ENCODE data around the gene MUSK. TPM values are rescaled to one million over a fixed set of nuclear protein-coding genes. Genes with fewer than 3 reads are reported as not detected.
"Not testable (repeated sequence)": the region's sequence is repeated elsewhere in the genome, so short reads cannot be mapped to it uniquely, and the experiment has no call there.

Gene MUSK
- total RNA-seq, 1 experiment from 2014 or later = not detected

- Mint-ChIP-seq H3K4me1 (peaks cover 3% of the 10 kb centered on the region), H3K4me3 (no peak overlapping the region), H3K9me3 (peaks cover 14% of the 10 kb centered on the region), H3K27ac (no peak overlapping the region), H3K27me3 (ENCODE audit: low read depth) (no peaks in the 10 kb centered on the region), H3K36me3 (peaks cover 6% of the 10 kb centered on the region; the same call in 1 of the 2 replicates)
- ChIA-PET POLR2A (interaction anchor here (0.7 kb wide), 1 partner anchor 106 kb away, joined by 6 read pairs; no protein-coding TSS in a partner anchor), CTCF (no interaction called here)
- DNase-seq (ENCODE audit: low spot score) (no peak), ATAC-seq (no peak)
- TF ChIP-seq TEAD1 (CRISPR knock-in tag; IDR thresholded peaks at IDR 0.05) = no peak
- TF ChIP-seq ZBTB43 (CRISPR knock-in tag; IDR thresholded peaks at IDR 0.05) = no peak
Measured at GRCh38 chr9:110820381-110820780, 151.8 kb downstream of the MUSK start.

GRCh38 chr9:110821064-110821463, 152.5 kb downstream of the MUSK start:
- H3K36me3 Mint-ChIP-seq = peaks cover 6% of the 10 kb centered on the region; the same call in 1 of the 2 replicates
- CTCF ChIA-PET = no interaction called here
- POLR2A ChIA-PET = no interaction called here

DNA sequence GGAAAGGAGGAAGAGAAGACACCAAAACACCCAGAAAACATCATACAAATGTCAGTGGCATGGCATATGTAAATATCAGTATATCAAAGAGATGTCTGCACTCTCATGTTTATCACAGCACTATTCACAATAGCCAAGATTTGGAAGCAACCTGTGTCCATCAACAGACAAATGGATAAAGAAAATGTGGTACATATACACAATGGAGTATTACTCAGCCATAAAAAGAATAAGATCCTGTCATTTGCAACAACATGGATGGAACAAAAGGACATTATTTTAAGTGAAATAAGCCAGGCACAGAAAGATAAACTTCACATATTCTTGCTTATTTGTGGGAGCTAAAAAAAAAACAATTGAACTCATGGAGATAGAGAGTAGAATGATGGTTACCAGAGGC, 156.5 kb downstream of the MUSK start:
- DNase-seq (ENCODE audit: low spot score); POLR2A ChIA-PET; H3K27me3 Mint-ChIP-seq (ENCODE audit: low read depth); ATAC-seq; H3K4me3 Mint-ChIP-seq; H3K27ac Mint-ChIP-seq; CTCF ChIA-PET: not testable (repeated sequence)
- peaks cover 25% of the 10 kb centered on the region for H3K9me3 Mint-ChIP-seq
- peaks cover 13% of the 10 kb centered on the region for H3K36me3 Mint-ChIP-seq
- peaks cover 21% of the 10 kb centered on the region for H3K4me1 Mint-ChIP-seq

More at GRCh38 chr9:110821064-110821463, 152.5 kb downstream of the MUSK start:
- H3K27ac Mint-ChIP-seq = no peak overlapping the region
- no peaks in the 10 kb centered on the region for H3K27me3 Mint-ChIP-seq (ENCODE audit: low read depth)
- no peak overlapping the region for H3K4me3 Mint-ChIP-seq
- no peak for TF ChIP-seq JAZF1 (CRISPR knock-in tag; IDR thresholded peaks at IDR 0.05)
- peaks cover 14% of the 10 kb centered on the region for H3K9me3 Mint-ChIP-seq
- H3K4me1 Mint-ChIP-seq = peaks cover 8% of the 10 kb centered on the region
- no peak for ATAC-seq
- no peak for DNase-seq (ENCODE audit: low spot score)

DNA sequence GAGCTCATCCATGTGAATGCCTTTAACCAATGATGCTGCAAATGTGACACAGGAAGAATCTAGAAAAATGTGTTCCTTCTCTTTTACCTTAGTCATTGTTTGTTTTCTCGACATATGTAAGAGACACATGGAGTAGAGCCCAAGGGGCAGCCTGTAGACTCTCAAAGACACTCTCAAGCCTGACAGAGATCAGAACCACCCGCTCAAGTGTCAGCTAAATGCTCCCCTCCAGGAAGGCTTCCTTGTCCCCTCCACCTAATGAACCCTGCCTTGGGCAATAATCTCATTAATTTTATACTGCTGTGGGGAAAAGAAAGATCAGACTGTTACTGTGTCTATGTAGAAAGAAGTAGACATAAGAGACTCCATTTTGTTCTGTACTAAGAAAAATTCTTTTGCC, 157.4 kb downstream of the MUSK start:
- TF ChIP-seq NR3C1 (CRISPR knock-in tag; conservative IDR thresholded peaks at IDR 0.05; ENCODE audit: low read depth) (no peak), ZNF317 (CRISPR knock-in tag; IDR thresholded peaks at IDR 0.05; ENCODE audit: borderline replicate concordance, low read depth) (no peak), ZNF138 (CRISPR knock-in tag; conservative IDR thresholded peaks at IDR 0.05) (no peak), TCF7 (CRISPR knock-in tag; IDR thresholded peaks at IDR 0.05; ENCODE audit: low read depth) (no peak), GTF2I (CRISPR knock-in tag; conservative IDR thresholded peaks at IDR 0.05) (no peak), HMGA2 (CRISPR knock-in tag; IDR thresholded peaks at IDR 0.05) (no peak), ZNF281 (CRISPR knock-in tag; IDR thresholded peaks at IDR 0.05) (no peak), TEAD1 (CRISPR knock-in tag; IDR thresholded peaks at IDR 0.05) (no peak), E2F1 (CRISPR knock-in tag; IDR thresholded peaks at IDR 0.05) (no peak), MLX (CRISPR knock-in tag; IDR thresholded peaks at IDR 0.05) (no peak), GABPB1 (CRISPR knock-in tag; IDR thresholded peaks at IDR 0.05) (no peak), ZNF396 (CRISPR knock-in tag; IDR thresholded peaks at IDR 0.05; ENCODE audit: borderline replicate concordance) (no peak), PRRX2 (CRISPR knock-in tag; IDR thresholded peaks at IDR 0.05) (no peak), FOXK1 (CRISPR knock-in tag; IDR thresholded peaks at IDR 0.05) (no peak), CBFB (CRISPR knock-in tag; IDR thresholded peaks at IDR 0.05; ENCODE audit: low read depth) (no peak), ZNF121 (CRISPR knock-in tag; IDR thresholded peaks at IDR 0.05) (no peak)
- TF ChIP-seq, protein P1, sequence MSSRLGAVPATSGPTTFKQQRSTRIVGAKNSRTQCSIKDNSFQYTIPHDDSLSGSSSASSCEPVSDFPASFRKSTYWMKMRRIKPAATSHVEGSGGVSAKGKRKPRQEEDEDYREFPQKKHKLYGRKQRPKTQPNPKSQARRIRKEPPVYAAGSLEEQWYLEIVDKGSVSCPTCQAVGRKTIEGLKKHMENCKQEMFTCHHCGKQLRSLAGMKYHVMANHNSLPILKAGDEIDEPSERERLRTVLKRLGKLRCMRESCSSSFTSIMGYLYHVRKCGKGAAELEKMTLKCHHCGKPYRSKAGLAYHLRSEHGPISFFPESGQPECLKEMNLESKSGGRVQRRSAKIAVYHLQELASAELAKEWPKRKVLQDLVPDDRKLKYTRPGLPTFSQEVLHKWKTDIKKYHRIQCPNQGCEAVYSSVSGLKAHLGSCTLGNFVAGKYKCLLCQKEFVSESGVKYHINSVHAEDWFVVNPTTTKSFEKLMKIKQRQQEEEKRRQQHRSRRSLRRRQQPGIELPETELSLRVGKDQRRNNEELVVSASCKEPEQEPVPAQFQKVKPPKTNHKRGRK (CRISPR knock-in tag; IDR thresholded peaks at IDR 0.05; ENCODE audit: borderline replicate concordance) = no peak
- TF ChIP-seq, protein P2, sequence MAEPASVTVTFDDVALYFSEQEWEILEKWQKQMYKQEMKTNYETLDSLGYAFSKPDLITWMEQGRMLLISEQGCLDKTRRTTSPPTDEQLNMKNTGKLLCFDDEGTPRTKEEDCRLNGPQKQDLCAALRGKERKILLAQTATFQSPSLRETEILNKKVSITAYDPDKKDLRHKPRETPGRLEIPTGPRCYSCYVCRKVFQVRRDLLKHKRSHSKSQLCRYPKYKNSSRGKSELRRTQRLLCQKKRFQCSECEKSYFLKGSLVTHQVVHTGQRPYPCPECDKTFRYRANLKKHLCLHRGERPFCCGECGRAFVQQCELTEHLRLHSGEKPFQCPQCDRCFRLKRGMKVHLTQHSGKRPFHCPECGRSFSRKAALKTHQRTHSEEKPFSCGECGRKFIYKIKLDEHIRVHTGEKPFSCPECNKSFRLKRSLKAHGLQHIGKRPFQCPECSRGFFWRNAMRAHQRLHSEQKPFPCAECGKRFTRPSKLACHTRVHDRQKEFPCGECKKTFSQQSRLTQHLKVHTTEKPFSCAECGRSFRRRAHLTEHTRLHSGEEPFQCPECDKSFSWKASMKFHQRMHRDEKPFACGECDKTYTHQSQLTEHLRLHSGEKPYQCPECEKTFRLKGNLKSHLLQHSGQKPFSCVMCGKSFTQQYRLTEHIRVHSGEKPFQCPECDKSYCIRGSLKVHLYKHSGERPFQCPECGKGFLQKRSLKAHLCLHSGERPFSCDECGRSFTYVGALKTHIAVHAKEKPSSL (CRISPR knock-in tag; conservative IDR thresholded peaks at IDR 0.05) = no peak
- H3K4me1 Mint-ChIP-seq = peaks cover 21% of the 10 kb centered on the region
- H3K9me3 Mint-ChIP-seq = peaks cover 25% of the 10 kb centered on the region
- no peaks in the 10 kb centered on the region for H3K27me3 Mint-ChIP-seq (ENCODE audit: low read depth)
- DNase-seq (ENCODE audit: low spot score) (no peak), ATAC-seq (peak; percentile 81)
- H3K4me3 Mint-ChIP-seq = no peak overlapping the region
- CTCF ChIA-PET = no interaction called here
- peaks cover 13% of the 10 kb centered on the region for H3K36me3 Mint-ChIP-seq
- POLR2A ChIA-PET = no interaction called here
- H3K27ac Mint-ChIP-seq = no peak overlapping the region
